Measurements from ENCODE around the gene DDAH1. TPM values are rescaled to one million over a fixed set of nuclear protein-coding genes. Genes with fewer than 3 reads are reported as not detected.
"Not testable (repeated sequence)": the region's sequence is repeated elsewhere in the genome, so short reads cannot be mapped to it uniquely, and the experiment has no call there.

Gene DDAH1
- total RNA-seq, 1 donor from 2014 or later: 10.3 TPM

DNA sequence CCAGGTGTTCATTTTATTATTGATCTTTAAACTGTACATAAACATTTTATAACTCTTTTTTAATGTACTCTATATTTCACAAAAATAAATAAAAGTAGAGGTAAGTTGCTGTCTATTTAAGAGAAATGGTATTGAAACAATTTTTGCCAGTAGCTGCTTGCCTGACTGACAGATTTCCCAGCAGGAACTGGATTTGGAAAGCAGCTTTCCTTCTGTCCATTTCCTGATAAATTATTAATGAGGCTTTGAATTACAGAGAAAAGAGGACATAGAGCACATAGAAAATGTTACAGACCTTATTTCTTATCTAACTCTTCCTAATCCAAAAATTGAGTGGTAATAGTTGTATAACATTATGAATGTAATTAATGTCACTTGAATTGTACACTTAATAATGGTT is 108.8 kb downstream of the DDAH1 start:
- no peaks in the 10 kb centered on the region for H3K36me3 ChIP-seq
- no peak for DNase-seq (ENCODE audit: extremely low spot score in 2 of 2)
- H3K4me1 ChIP-seq: peaks cover 5% of the 10 kb centered on the region
- H3K27ac ChIP-seq: no peak overlapping the region
- no peaks in the 10 kb centered on the region for H3K27me3 ChIP-seq
- no peaks in the 10 kb centered on the region for H3K9me3 ChIP-seq
- H3K4me3 ChIP-seq: no peak overlapping the region
- TF ChIP-seq POLR2A (IDR thresholded peaks at IDR 0.05) (no peak), POLR2AphosphoS5 (IDR thresholded peaks at IDR 0.05; ENCODE audit: insufficient read depth in 1 of 2, low read depth in 1 of 2) (no peak)
- TF ChIP-seq, protein P1, sequence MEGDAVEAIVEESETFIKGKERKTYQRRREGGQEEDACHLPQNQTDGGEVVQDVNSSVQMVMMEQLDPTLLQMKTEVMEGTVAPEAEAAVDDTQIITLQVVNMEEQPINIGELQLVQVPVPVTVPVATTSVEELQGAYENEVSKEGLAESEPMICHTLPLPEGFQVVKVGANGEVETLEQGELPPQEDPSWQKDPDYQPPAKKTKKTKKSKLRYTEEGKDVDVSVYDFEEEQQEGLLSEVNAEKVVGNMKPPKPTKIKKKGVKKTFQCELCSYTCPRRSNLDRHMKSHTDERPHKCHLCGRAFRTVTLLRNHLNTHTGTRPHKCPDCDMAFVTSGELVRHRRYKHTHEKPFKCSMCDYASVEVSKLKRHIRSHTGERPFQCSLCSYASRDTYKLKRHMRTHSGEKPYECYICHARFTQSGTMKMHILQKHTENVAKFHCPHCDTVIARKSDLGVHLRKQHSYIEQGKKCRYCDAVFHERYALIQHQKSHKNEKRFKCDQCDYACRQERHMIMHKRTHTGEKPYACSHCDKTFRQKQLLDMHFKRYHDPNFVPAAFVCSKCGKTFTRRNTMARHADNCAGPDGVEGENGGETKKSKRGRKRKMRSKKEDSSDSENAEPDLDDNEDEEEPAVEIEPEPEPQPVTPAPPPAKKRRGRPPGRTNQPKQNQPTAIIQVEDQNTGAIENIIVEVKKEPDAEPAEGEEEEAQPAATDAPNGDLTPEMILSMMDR (IDR thresholded peaks at IDR 0.05): no peak
- intact Hi-C loops (cut with DNase I): no loop called here

DNA sequence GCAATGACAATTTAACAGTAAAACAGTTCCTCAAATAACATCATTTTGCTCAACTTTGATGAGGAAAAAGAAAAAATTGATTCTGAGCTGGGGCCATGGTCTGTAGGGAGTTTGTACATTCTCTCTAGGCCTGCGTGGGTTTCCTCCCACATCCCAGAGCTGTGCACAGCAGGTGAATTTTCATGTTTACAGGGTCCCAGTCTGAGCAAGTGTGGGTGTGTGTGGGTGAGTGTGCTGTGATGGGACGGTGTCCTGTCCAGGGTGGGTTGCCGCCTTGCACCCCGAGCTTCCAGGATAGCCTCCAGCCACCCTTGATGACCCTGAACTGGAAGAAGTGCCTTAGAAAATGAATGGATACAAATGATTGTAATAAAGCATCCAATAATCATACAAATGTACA is 112.9 kb downstream of the DDAH1 start:
- no peak overlapping the region for H3K27ac ChIP-seq
- DNase-seq (ENCODE audit: extremely low spot score in 2 of 2): no peak

DNA sequence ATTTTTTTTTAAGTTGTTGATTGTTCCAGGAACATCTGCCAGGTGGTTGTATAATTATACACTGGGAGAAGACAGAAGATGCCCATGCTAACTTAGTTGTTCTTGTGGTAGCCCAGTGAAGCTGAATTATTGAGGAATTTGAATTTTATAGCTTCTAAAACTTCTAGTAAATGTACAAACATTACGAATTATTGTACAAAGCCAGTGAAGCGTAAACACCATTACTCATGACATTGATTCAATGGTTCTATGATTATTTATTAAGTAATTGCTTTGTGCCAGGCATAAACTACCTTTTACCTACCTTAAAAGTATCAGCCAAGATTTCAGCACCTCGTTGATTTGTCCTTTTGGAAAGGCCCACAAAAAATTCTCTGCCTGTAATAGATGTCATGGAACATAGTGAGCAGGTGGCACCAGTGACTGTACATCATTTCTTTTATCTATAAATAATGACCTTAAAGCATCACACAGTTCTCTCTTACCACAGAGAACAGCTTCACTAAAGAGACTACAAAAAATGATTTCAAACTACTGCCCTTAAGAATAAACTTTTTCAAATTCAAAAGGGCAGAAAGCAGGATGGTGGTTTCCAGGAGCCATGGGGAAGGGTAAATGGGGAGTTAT is 113.6 kb downstream of the DDAH1 start:
- intact Hi-C loops (cut with DNase I): no loop called here
- Histone ChIP-seq H3K4me1 (no peaks in the 10 kb centered on the region), H3K36me3 (peaks cover 0 to 3% of the 10 kb centered on the region in 2 donors), H3K4me3 (no peak overlapping the region), H3K27ac (no peak overlapping the region), H3K27me3 (no peaks in the 10 kb centered on the region), H3K9me3 (no peaks in the 10 kb centered on the region)
- TF ChIP-seq, protein P1 (IDR thresholded peaks at IDR 0.05): no peak
- no peak for TF ChIP-seq POLR2AphosphoS5 (IDR thresholded peaks at IDR 0.05; ENCODE audit: insufficient read depth in 1 of 2, low read depth in 1 of 2)
- TF ChIP-seq POLR2A (IDR thresholded peaks at IDR 0.05): no peak
- no peak for DNase-seq (ENCODE audit: extremely low spot score in 2 of 2)

More for the DNA sequence above, 112.9 kb downstream of the DDAH1 start:
- TF ChIP-seq POLR2AphosphoS5 (IDR thresholded peaks at IDR 0.05; ENCODE audit: insufficient read depth in 1 of 2, low read depth in 1 of 2) (no peak), POLR2A (IDR thresholded peaks at IDR 0.05) (no peak)
- TF ChIP-seq, protein P1 (IDR thresholded peaks at IDR 0.05): no peak
- intact Hi-C loops (cut with DNase I): no loop called here
- Histone ChIP-seq H3K27me3 (no peaks in the 10 kb centered on the region), H3K36me3 (peaks cover 0 to 3% of the 10 kb centered on the region in 2 donors), H3K9me3 (no peaks in the 10 kb centered on the region), H3K4me1 (no peaks in the 10 kb centered on the region), H3K4me3 (no peak overlapping the region)

DNA sequence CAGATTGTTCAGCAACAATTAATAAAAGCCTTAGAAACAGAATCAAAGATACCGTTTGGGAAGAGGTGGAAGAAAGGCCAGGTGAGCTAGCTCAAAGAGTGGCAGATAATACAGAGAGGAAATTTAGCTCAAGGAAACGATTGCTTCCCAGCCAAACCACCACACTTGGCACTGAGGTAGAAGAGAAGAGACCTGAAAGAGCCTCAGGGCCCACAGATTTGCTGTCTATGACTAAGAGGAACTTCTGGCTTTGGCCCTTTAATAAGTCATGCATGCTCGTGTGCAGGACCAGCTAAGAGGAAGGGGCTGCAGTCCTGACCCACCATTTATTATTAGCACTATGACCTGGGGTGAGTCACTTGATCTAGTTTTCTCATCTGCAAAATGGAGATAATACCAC is 115.7 kb downstream of the DDAH1 start:
- H3K36me3 ChIP-seq: peaks cover 0 to 3% of the 10 kb centered on the region in 2 donors
- intact Hi-C loops (cut with DNase I): no loop called here
- no peak overlapping the region for H3K27ac ChIP-seq

DNA sequence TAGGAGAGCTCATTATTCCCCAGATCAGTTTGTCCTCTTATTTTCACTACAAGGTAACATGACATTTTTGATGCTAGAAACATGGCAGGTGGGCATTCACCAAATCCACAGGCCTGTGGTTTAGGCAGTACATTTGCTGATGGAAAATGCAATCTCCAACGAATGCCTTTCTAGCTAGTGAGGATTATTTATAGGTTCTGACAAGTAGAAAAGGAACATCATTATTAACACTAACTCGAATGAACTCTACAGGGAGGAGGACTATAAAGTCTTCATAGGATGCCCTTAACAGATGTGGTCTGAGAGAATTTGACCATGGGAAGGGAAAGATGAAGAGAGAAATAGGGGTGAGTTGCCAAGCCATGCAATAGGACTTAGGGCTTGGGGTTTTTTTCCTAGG is 117.1 kb downstream of the DDAH1 start:
- intact Hi-C loops (cut with DNase I): no loop called here
- H3K27me3 ChIP-seq: no peaks in the 10 kb centered on the region
- TF ChIP-seq POLR2A (IDR thresholded peaks at IDR 0.05): no peak
- TF ChIP-seq, protein P1 (IDR thresholded peaks at IDR 0.05): no peak
- no peak for TF ChIP-seq POLR2AphosphoS5 (IDR thresholded peaks at IDR 0.05; ENCODE audit: insufficient read depth in 1 of 2, low read depth in 1 of 2)
- peaks cover 12% of the 10 kb centered on the region for H3K4me1 ChIP-seq
- no peak for DNase-seq (ENCODE audit: extremely low spot score in 2 of 2)
- H3K9me3 ChIP-seq: no peaks in the 10 kb centered on the region
- peaks cover 0 to 3% of the 10 kb centered on the region in 2 donors for H3K36me3 ChIP-seq
- H3K4me3 ChIP-seq: no peak overlapping the region
- H3K27ac ChIP-seq: no peak overlapping the region

More for the DNA sequence above, 115.7 kb downstream of the DDAH1 start:
- TF ChIP-seq POLR2AphosphoS5 (IDR thresholded peaks at IDR 0.05; ENCODE audit: insufficient read depth in 1 of 2, low read depth in 1 of 2): no peak
- Histone ChIP-seq H3K9me3 (no peaks in the 10 kb centered on the region), H3K4me1 (peaks cover under 1% of the 10 kb centered on the region), H3K27me3 (no peaks in the 10 kb centered on the region), H3K4me3 (no peak overlapping the region)
- no peak for DNase-seq (ENCODE audit: extremely low spot score in 2 of 2)

DNA sequence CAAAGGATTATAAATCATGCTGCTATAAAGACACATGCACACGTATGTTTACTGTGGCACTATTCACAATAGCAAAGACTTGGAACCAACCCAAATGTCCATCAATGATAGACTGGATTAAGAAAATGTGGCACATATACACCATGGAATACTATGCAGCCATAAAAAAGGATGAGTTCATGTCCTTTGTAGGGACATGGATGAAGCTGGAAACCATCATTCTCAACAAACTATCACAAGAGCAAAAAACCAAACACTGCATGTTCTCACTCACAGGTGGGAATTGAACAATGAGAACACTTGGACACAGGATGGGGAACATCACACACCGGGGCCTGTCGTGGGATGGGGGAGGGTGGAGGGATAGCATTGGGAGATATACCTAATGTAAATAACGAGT is 117.7 kb downstream of the DDAH1 start:
- H3K27ac ChIP-seq; H3K4me3 ChIP-seq; H3K36me3 ChIP-seq; H3K9me3 ChIP-seq; H3K27me3 ChIP-seq; intact Hi-C loops (cut with DNase I); DNase-seq (ENCODE audit: extremely low spot score in 2 of 2): not testable (repeated sequence)
- peaks cover 12% of the 10 kb centered on the region for H3K4me1 ChIP-seq

Measured in vagina (tissue), 2 donors.